Non-pigmented ciliary epithelial cell (primary cell): ENCODE results near the gene CRISPLD2.

Experiments used
- DNase-seq: peaks from one replicate; pipeline ENCODE4 v3.0.0-alpha.2; 2010; ENCODE audit warnings: low read depth

The CRISPLD2 gene

GRCh38 chr16:84913315-84913714 is 93.5 kb downstream of the CRISPLD2 start:
- DNase-seq, result no peak

DNA sequence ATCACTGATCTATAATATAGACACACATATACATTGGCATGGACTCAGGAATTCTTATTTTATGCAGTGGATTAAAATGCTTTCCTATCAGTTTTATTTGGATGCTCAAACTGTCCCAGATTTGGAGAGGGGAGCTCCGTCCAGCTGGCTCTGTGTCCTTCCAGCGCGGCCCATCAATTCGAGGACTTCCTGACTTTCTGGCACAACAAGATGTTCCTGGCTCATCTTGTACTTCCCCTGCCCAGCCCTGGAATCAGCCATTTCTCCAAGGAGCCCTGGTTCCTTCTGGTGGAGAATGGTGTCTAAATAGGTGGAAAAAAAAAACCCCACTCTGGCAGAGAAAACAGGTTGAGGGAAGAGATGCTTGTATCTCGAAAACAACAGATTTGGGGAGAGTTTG is 94.5 kb downstream of the CRISPLD2 start:
- no peak for DNase-seq

- DNase-seq, result no peak
These were observed 96.4 kb downstream of the CRISPLD2 start for GRCh38 chr16:84916178-84916577.

DNA sequence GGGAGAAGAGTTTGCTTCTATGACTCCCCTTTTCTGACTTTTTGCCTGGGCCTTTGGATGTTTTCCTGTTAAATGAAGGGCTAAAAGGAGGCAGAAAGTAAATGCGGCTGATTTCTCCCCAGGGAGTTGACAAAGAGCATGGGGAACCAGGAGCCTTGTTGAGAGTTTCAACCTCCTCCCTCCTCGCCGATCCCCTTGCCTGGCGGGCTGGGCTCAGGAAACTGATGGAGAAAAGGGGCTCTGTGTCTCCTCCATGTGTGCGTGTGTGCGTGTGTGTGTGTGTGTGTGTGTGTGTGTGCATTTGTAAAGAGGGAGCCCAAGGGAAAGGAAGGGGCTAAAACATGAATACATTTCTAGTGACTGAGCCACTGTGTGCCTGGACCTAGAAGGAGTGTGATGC is 97.1 kb downstream of the CRISPLD2 start:
- no peak for DNase-seq

GRCh38 chr16:84917492-84917891 is 97.7 kb downstream of the CRISPLD2 start:
- no peak for DNase-seq

- no peak for DNase-seq
These were observed 98.5 kb downstream of the CRISPLD2 start for GRCh38 chr16:84918006-84918909.

DNA sequence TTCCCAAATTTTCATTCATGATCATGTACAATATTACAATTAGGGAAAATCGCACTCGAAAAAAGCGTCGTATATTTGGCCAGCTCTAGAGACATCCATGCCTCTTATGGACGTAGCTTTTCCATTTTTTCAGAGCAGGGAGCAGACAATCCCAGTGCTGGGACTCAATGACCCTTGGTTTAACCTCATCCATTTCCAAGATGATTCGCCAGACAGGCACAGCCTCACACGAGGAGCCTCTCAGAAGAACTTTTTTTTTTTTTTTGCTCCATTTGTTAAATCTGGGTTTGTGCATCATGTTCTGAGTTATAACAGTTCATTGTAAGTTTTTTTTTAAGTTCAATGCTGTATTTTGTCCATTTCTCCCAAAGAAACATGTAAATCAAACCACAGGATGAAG is 99.5 kb downstream of the CRISPLD2 start:
- DNase-seq, result no peak

- no peak for DNase-seq
These were observed 99.9 kb downstream of the CRISPLD2 start for GRCh38 chr16:84919708-84920107.

- no peak for DNase-seq
These were observed 100.5 kb downstream of the CRISPLD2 start for GRCh38 chr16:84920333-84920732.

DNA sequence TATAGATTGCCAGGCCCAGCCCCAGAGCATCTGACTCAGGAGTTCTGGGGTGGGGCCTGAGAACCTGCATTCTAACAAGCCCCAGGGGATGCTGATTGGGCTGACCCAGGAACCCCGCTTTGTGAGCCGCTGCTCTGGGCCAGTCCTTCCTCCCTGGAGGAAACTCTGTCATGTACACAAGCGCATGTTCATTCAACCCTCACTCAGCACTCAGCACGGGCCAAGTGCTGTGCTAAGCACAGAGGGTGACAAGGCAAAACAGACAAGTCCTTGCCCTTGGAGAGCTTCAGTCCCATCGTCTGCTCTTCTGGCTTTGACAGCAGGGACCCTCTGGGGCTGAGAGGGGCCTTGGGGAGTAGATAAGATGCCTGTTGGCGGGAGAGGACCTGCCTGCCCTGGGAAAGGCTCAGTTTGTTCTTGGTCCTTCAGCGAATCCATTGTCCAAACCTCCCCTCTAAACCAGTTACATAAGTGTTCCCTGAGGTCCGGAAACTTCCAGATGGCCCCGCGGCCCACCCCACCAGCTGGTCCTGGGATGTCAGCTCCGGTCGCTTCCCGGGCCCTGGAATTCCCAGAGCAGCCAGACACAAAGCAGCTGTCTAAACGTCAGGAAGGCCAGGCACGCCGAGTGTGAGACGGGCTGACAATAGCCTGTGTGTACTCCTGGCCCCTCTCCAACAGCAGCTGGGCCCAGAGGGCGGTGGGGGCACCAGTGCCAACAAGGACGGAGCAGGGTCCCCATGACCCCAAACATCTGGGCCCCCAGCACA is 102.8 kb downstream of the CRISPLD2 start:
- DNase-seq, result no peak

GRCh38 chr16:84924331-84925091 is 104.7 kb downstream of the CRISPLD2 start:
- no peak for DNase-seq

DNA sequence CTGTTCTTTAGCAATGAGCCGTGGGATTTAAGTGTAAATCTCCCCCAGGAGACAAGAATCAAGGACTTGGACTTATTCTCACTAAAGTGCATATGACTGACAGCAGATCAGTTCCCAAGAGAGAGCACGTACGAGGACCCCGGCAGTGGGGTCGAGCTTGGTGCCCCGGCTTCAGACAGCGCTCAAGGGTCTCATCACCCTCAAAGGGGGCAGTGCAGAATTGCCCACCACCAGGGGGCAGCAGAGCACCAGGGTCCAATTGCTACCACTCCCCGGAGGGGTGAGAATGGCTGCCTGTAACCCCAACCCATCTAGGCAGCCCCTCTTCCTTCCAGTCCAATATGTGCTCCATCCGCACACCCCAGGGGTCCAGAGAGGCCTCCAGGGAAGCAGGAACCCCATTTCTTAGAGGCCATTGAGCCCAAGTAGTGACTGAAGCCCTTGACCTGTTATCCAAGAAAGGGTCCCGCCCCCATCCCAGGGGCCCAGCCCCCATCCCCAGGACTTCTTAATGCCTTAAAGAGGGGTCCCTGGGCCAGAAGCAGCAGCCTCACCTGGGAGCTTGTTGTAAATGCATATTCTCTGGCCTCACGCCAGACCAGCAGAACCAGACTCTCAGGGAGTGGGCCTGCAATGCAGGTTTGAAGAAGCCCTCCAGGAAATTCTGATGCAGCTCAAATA is 105.4 kb downstream of the CRISPLD2 start:
- DNase-seq, result no peak

DNA sequence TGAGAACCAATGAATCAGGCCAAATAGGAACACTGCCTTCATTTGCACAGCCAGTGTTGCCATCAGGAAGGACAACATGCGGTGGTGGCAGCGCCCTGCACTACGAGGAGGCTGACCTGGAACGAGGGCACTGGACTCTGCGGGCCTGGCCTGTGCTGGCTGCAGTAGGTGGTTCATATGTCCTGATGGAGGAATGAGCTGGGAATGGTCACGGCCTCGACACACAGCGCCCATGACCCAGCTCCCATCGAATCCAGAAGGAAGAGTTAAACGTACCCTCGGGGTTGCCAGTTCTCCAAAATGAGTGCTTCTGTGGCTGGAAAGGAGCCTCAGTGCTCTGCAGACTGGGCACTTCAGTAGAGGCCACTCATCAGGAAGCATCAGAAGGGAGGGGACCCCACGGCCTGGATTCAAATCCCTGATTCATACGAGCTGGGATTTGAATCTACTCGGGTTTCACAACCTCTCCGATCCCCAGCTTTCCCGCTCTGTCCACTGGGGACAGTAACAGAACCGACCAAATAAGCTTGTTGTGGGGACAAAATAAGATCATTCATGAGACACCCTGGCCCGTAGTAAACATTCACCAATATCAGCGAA is 106.1 kb downstream of the CRISPLD2 start:
- DNase-seq, result no peak

DNA sequence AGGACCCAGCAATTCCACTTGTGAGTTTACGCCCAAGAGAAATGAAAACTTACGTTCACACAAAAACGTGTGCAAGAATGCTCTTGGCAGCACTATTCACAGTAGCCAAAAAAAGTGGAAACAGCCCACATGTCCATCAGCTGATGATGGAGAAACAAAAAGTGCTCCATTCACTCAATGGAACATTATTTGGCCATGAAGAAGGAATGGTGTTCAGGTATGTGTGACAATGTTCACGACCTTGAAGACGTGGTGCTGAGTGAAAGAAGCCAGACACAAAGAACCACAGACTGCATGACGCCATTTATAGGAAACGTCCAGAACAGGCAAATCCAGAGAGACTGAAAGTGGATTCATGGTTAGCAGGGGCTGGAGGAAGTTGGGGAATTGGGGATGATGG is 106.7 kb downstream of the CRISPLD2 start:
- no peak for DNase-seq

- DNase-seq, result no peak
These were observed 108.1 kb downstream of the CRISPLD2 start for GRCh38 chr16:84927621-84928591.

DNA sequence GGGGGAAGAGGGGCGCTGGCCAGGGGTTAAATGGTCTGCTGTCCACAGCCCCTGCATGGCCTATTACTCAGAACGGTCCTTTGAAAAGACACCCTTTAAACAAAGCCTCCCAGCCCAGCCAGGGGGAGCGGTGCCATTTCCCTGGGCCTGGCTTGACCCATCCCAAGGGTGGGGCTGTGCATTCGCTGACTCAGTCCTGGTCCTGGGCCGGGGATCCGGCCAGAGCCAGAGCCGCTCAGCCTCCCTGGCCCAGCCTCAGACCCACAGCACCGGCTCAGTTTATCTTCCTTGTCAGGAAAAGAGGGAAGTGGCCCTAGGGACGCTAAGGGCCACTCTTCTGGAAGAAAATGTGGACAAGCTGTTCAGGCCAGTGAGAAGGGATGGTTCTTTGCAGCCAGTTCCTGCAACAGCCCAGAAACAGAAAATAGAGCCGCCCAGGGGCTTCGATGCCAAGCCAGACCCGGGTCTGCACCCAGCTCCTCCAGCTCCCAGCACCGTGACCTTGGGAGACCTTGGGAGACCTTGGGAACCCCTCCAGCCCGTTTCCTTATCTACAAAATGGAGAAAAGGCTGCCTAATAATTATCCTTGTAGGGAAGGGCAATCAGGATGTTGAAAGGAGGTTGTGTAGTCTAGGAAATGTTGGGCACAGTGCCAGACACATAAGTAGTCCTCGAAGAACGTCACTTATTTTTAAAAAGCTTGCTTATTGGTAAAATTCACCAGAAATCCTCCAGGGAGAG is 109.1 kb downstream of the CRISPLD2 start:
- no peak for DNase-seq

DNA sequence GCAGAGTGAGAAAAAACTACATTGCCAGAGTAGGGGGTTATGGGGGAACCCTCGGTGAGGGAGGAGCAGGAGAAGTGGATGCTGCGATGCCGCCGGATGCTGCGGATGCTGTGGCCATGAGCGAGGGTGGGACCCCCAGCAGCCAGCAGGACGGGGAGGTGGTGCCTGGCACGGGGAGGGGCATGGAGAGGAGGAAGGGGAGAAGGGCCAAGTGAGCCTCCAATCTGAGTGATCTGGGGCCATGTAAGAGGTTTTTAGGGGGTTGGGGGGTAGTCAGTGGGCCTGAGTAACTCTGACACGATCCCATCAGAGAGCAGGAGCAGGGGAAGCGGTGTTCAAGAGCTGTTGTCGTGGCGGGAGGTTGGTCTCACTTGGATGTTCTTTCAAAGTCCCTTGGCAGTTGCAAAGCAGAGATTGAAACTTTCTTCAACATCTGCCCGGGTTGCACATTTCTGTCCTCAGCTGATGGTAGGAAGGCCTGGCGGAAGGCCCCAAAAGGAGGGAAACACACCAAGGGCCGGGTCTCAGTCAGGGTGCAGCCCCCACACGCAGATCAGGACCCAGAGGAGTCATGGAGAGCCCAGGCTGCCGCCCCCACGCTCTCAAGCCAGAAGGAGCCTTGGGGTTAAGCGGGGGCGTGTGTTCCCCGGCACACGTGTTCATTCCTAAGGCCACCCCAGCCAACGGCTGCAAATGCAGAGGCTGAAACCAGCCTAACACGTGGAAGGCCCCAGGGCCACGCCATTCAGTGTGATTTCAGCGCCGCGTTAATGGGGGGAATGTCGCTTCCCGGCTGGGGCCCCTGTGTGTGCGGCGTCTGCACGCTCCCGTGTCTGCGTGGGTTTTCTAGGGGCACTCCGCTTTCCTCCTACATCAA is 109.9 kb downstream of the CRISPLD2 start:
- no peak for DNase-seq

- no peak for DNase-seq
These were observed 110.7 kb downstream of the CRISPLD2 start for GRCh38 chr16:84930298-84931106.
